ENCODE data around the gene CWC27.

Gene CWC27

GRCh38 chr5:64876203-64876602 lies 107.5 kb downstream of the CWC27 start:
- TF ChIP-seq ZFX (IDR thresholded peaks at IDR 0.05; ENCODE audit: borderline replicate concordance) = no peak
- TF ChIP-seq, protein P1, sequence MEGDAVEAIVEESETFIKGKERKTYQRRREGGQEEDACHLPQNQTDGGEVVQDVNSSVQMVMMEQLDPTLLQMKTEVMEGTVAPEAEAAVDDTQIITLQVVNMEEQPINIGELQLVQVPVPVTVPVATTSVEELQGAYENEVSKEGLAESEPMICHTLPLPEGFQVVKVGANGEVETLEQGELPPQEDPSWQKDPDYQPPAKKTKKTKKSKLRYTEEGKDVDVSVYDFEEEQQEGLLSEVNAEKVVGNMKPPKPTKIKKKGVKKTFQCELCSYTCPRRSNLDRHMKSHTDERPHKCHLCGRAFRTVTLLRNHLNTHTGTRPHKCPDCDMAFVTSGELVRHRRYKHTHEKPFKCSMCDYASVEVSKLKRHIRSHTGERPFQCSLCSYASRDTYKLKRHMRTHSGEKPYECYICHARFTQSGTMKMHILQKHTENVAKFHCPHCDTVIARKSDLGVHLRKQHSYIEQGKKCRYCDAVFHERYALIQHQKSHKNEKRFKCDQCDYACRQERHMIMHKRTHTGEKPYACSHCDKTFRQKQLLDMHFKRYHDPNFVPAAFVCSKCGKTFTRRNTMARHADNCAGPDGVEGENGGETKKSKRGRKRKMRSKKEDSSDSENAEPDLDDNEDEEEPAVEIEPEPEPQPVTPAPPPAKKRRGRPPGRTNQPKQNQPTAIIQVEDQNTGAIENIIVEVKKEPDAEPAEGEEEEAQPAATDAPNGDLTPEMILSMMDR (IDR thresholded peaks at IDR 0.05) = no peak
- H3K27ac ChIP-seq = no peak overlapping the region

- no peak overlapping the region for H3K27ac ChIP-seq
- TF ChIP-seq, protein P1 (IDR thresholded peaks at IDR 0.05) = no peak
- no peak for TF ChIP-seq ZFX (IDR thresholded peaks at IDR 0.05; ENCODE audit: borderline replicate concordance)
Observed at GRCh38 chr5:64880821-64881220, 112.1 kb downstream of the CWC27 start.

GRCh38 chr5:64883912-64884311 lies 115.2 kb downstream of the CWC27 start:
- no peak overlapping the region for H3K27ac ChIP-seq
- TF ChIP-seq, protein P1 (IDR thresholded peaks at IDR 0.05) = no peak
- no peak for TF ChIP-seq ZFX (IDR thresholded peaks at IDR 0.05; ENCODE audit: borderline replicate concordance)

DNA sequence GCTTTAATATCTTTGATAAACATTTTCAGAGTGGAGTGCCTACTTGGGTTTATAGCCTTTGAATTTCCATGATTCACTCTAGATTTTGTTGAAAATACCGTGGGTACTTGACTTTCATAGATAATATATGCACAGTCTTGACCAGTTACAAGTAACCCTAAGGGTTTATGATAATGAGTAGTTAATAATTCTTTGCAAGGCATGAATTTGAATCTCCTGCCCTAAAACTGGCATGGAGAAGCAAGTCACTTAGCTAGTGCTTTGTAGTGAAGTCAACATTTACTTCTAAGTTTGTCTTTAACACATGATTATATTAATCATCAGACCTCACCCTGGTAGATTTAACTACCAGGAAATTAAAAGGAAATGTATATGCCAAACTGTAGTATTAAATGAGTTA lies 115.8 kb downstream of the CWC27 start:
- no peak overlapping the region for H3K27ac ChIP-seq
- TF ChIP-seq, protein P1 (IDR thresholded peaks at IDR 0.05) = no peak
- no peak for TF ChIP-seq ZFX (IDR thresholded peaks at IDR 0.05; ENCODE audit: borderline replicate concordance)

GRCh38 chr5:64887910-64888309 lies 119.2 kb downstream of the CWC27 start:
- no peak overlapping the region for H3K27ac ChIP-seq
- TF ChIP-seq, protein P1 (IDR thresholded peaks at IDR 0.05) = no peak
- no peak for TF ChIP-seq ZFX (IDR thresholded peaks at IDR 0.05; ENCODE audit: borderline replicate concordance)

DNA sequence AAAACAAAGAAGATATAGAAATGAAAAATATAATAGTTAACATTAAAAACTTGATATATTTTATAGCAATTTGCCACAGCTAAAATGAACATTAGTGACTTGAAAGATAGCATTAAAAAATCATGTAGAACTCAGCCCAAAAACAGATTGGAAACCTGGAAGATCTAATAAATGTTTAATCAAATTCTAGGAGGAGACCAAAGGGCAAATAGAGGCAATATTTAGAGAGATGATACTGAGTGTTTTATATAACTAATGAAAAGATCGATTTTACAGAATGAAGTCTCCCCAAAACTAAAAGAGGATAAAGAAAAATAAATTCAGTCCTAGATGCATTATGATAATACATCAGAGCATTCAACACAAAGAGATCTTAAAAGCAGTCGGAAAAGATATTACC lies 127.0 kb downstream of the CWC27 start:
- TF ChIP-seq, protein P1 (IDR thresholded peaks at IDR 0.05) = no peak
- TF ChIP-seq ZFX (IDR thresholded peaks at IDR 0.05; ENCODE audit: borderline replicate concordance) = no peak
- no peak overlapping the region for H3K27ac ChIP-seq

DNA sequence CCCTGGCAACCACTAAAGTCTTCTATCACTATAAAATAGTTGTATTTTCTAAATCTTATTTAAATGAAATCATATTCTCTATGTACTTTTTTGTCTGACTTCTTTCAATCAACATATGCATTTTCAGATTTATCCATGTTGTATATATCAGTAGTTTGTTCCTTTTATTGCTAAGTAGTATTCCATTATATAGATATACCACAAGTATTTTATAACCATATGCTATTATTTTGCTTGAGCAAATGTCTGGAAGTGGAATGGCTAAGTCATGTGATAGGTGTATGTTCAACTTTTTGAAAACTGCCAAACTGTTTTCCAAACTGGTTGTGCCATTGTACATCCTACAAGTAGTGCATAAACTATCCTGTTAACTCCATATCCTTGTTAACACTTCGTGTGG lies 131.1 kb downstream of the CWC27 start:
- no peak for TF ChIP-seq ZFX (IDR thresholded peaks at IDR 0.05; ENCODE audit: borderline replicate concordance)
- TF ChIP-seq, protein P1 (IDR thresholded peaks at IDR 0.05) = no peak
- no peak overlapping the region for H3K27ac ChIP-seq
